IMR-90 (cell line): ENCODE results near the gene SOX5. TPM values are rescaled to one million over a fixed set of nuclear protein-coding genes. Genes with fewer than 3 reads are reported as not detected.

Experiments used
- ATAC-seq: fragments of 200-7000 bp; cut with Tn5 transposase; 2 replicates; pipeline ENCODE4 v1.9.1; 2020; ENCODE audit warnings: low read depth, mild to moderate bottlenecking, moderate library complexity
- BruUV-seq: library from RNA; stranded (reverse); fragments of 400-500 nt; replicated peaks from 2 replicates; lab custom pipeline; 2021; lab: Mats Ljungman, UMichigan
- CTCF ChIA-PET: fragments of 300-600 bp; formaldehyde crosslinking; extraction: SDS; loops from one replicate; lab custom pipeline; 2021; ENCODE audit warnings: antibody characterized with exemption; lab: Yijun Ruan, JAX
- POLR2A ChIA-PET: fragments of 300-600 bp; sonication (Branson Sonifier 250); formaldehyde crosslinking; loops from one replicate; lab custom pipeline; 2022; ENCODE audit warnings: antibody characterized with exemption; ENCODE audit not compliant: unreplicated experiment; lab: Charles Lee
- DNase-seq: peaks from one replicate; pipeline ENCODE4 v3.0.0; 2013
- H2AFZ ChIP-seq: replicated peaks from 2 replicates; pipeline ENCODE3; 2013; ENCODE audit warnings: low read length, mild to moderate bottlenecking; ENCODE audit not compliant: poor library complexity
- H2AK5ac ChIP-seq: 2 replicates; pipeline ENCODE4 v1.6.1; 2013; ENCODE audit warnings: low read depth, low read length, inconsistent platforms
- H2AK9ac ChIP-seq: replicated peaks from 2 replicates; pipeline ENCODE3; 2013; ENCODE audit warnings: mild to moderate bottlenecking, low read depth, low read length, moderate library complexity; ENCODE audit not compliant: poor library complexity
- H2BK120ac ChIP-seq: 2 replicates; pipeline ENCODE4 v1.6.1; 2013; ENCODE audit warnings: low read depth, low read length, inconsistent platforms
- H2BK15ac ChIP-seq: 3 replicates; pipeline ENCODE4 v1.6.1; 2013; ENCODE audit warnings: low read depth, low read length, inconsistent platforms
- H2BK20ac ChIP-seq: 2 replicates; pipeline ENCODE4 v1.6.1; 2013; ENCODE audit warnings: low read depth, mild to moderate bottlenecking, inconsistent platforms, low read length, moderate library complexity
- H2BK5ac ChIP-seq: 2 replicates; pipeline ENCODE4 v1.6.1; 2013; ENCODE audit warnings: mild to moderate bottlenecking, low read depth, low read length, inconsistent platforms; ENCODE audit not compliant: poor library complexity, severe bottlenecking
- H3K14ac ChIP-seq: replicated peaks from 2 replicates; pipeline ENCODE4 v1.6.1; 2013; ENCODE audit warnings: low read depth, low read length, inconsistent platforms
- H3K18ac ChIP-seq: 2 replicates; pipeline ENCODE4 v1.6.1; 2013; ENCODE audit warnings: low read depth, low read length, control low read depth
- H3K23ac ChIP-seq: 2 replicates; pipeline ENCODE4 v1.6.1; 2013; ENCODE audit warnings: low read depth, low read length, inconsistent platforms
- H3K27ac ChIP-seq: 2 replicates; pipeline ENCODE4 v1.5.1; 2013; ENCODE audit warnings: mild to moderate bottlenecking, control low read depth, low read length; ENCODE audit not compliant: insufficient read depth
- H3K27me3 ChIP-seq: 2 replicates; pipeline ENCODE4 v1.6.1; 2013; ENCODE audit warnings: low read length; ENCODE audit not compliant: control insufficient read depth, insufficient read depth
- H3K36me3 ChIP-seq: 2 replicates; pipeline ENCODE4 v1.6.1; 2013; ENCODE audit warnings: low read length, mixed read lengths; ENCODE audit not compliant: control insufficient read depth, insufficient read depth
- H3K4ac ChIP-seq: 2 replicates; pipeline ENCODE4 v1.6.1; 2013; ENCODE audit warnings: low read depth, low read length, inconsistent platforms
- H3K4me1 ChIP-seq: 2 replicates; pipeline ENCODE4 v1.6.1; 2013; ENCODE audit warnings: low read length, mixed read lengths; ENCODE audit not compliant: control insufficient read depth, insufficient read depth
- H3K4me2 ChIP-seq: 2 replicates; pipeline ENCODE4 v1.6.1; 2013; ENCODE audit warnings: low read depth, mild to moderate bottlenecking, control low read depth, low read length, moderate library complexity
- H3K4me3 ChIP-seq: 2 replicates; pipeline ENCODE4 v1.5.1; 2013; ENCODE audit warnings: low read depth, mild to moderate bottlenecking, control low read depth, low read length, moderate library complexity; ENCODE audit not compliant: insufficient read depth
- H3K56ac ChIP-seq: 2 replicates; pipeline ENCODE4 v1.6.1; 2013; ENCODE audit warnings: low read length, inconsistent platforms; ENCODE audit not compliant: insufficient read depth; ENCODE audit errors: extremely low read depth
- H3K79me1 ChIP-seq, 2 experiments: 2 replicates each; pipeline ENCODE4 v1.6.1; 2013; ENCODE audit warnings: low read length in 2 of 2, inconsistent platforms in 1 of 2, low read depth in 1 of 2
- H3K9ac ChIP-seq: 2 replicates; pipeline ENCODE4 v1.6.1; 2013; ENCODE audit warnings: low read depth, low read length, control low read depth
- H3K9me1 ChIP-seq: 2 replicates; pipeline ENCODE4 v1.6.1; 2013; ENCODE audit warnings: low read length, inconsistent platforms; ENCODE audit not compliant: insufficient read depth
- H3K9me3 ChIP-seq: 2 replicates; pipeline ENCODE4 v1.6.1; 2013; ENCODE audit warnings: low read length; ENCODE audit not compliant: control insufficient read depth, insufficient read depth
- H4K20me1 ChIP-seq: 2 replicates; pipeline ENCODE4 v1.6.1; 2013; ENCODE audit warnings: low read length, inconsistent platforms; ENCODE audit not compliant: insufficient read depth
- H4K5ac ChIP-seq: 2 replicates; pipeline ENCODE4 v1.6.1; 2013; ENCODE audit warnings: mild to moderate bottlenecking, low read depth, low read length, control low read depth
- H4K8ac ChIP-seq, 2 experiments: 2 replicates each; pipeline ENCODE4 v1.6.1; 2013; ENCODE audit warnings: low read depth in 2 of 2, low read length in 2 of 2, control low read depth in 1 of 2, inconsistent platforms in 1 of 2
- H4K91ac ChIP-seq: 2 replicates; pipeline ENCODE4 v1.6.1; 2013; ENCODE audit warnings: low read depth, low read length, inconsistent platforms; ENCODE audit not compliant: insufficient read depth
- BHLHE40 ChIP-seq: fragments of 150-350 bp; IDR thresholded peaks from 2 replicates; pipeline ENCODE4 v1.6.1; 2016; ENCODE audit warnings: mild to moderate bottlenecking, low read depth, low read length
- CEBPB ChIP-seq: IDR thresholded peaks from 2 replicates; pipeline ENCODE4 v1.6.1; 2012; ENCODE audit warnings: low read depth, low read length, improper control_type of control experiment
- CHD1 ChIP-seq: IDR thresholded peaks from 2 replicates; pipeline ENCODE4 v1.6.1; 2012; ENCODE audit warnings: low read depth, low read length, improper control_type of control experiment
- CTCF ChIP-seq: conservative IDR thresholded peaks from 2 replicates; pipeline ENCODE4 v1.5.1; 2012; ENCODE audit warnings: mild to moderate bottlenecking, low read depth, low read length, improper control_type of control experiment
- ELK1 ChIP-seq: fragments of 150-350 bp; IDR thresholded peaks from 2 replicates; pipeline ENCODE4 v1.6.1; 2016; ENCODE audit warnings: low read depth, mild to moderate bottlenecking, low read length, moderate library complexity, borderline replicate concordance
- FOS ChIP-seq: fragments of 150-350 bp; IDR thresholded peaks from 2 replicates; pipeline ENCODE4 v1.6.1; 2016; ENCODE audit warnings: low read depth, low read length
- MAFK ChIP-seq: IDR thresholded peaks from 2 replicates; pipeline ENCODE4 v1.6.1; 2012; ENCODE audit warnings: low read depth, low read length, improper control_type of control experiment
- MAZ ChIP-seq: IDR thresholded peaks from 2 replicates; pipeline ENCODE4 v1.6.1; 2012; ENCODE audit warnings: low read depth, mild to moderate bottlenecking, low read length, improper control_type of control experiment, moderate library complexity, borderline replicate concordance
- MXI1 ChIP-seq: IDR thresholded peaks from 2 replicates; pipeline ENCODE4 v1.6.1; 2012; ENCODE audit warnings: low read depth, mild to moderate bottlenecking, low read length, moderate library complexity, borderline replicate concordance
- NFE2L2 ChIP-seq: fragments of 150-350 bp; IDR thresholded peaks from 2 replicates; pipeline ENCODE4 v1.6.1; 2016; ENCODE audit warnings: low read depth, mild to moderate bottlenecking, low read length
- POLR2A ChIP-seq: IDR thresholded peaks from 2 replicates; pipeline ENCODE4 v1.6.1; 2012; ENCODE audit warnings: mild to moderate bottlenecking, low read depth, low read length
- RAD21 ChIP-seq: IDR thresholded peaks from 2 replicates; pipeline ENCODE4 v1.6.1; 2012; ENCODE audit warnings: low read length, improper control_type of control experiment
- RCOR1 ChIP-seq: IDR thresholded peaks from 2 replicates; pipeline ENCODE4 v1.6.1; 2012; ENCODE audit warnings: mild to moderate bottlenecking, low read length, improper control_type of control experiment; ENCODE audit not compliant: insufficient replicate concordance
- RFX5 ChIP-seq: IDR thresholded peaks from 2 replicates; pipeline ENCODE4 v1.8.0; 2012; ENCODE audit warnings: low read depth, mild to moderate bottlenecking, low read length, moderate library complexity
- SMC3 ChIP-seq: fragments of 150-350 bp; IDR thresholded peaks from 2 replicates; pipeline ENCODE4 v1.6.1; 2016; ENCODE audit warnings: low read depth, mild to moderate bottlenecking, antibody characterized with exemption, low read length, moderate library complexity
- USF2 ChIP-seq: fragments of 150-350 bp; IDR thresholded peaks from 2 replicates; pipeline ENCODE4 v1.6.1; 2017; ENCODE audit warnings: mild to moderate bottlenecking, antibody characterized with exemption, low read length, low read depth
- WGBS, 2 experiments: methylation state at CpG; one replicate each; pipeline versions ENCODE4 v1.1.5 to v1.1.7; 2013; ENCODE audit warnings: missing lambda C conversion rate in 2 of 2; ENCODE audit not compliant: insufficient read length in 1 of 2; ENCODE audit errors: extremely low coverage in 2 of 2; 5-methylcytosine and 5-hydroxymethylcytosine counted together
- dilution Hi-C: fragments of 300-500 bp; cut with HindIII; formaldehyde crosslinking; loops from one replicate; pipeline ENCODE4 v1.14.3; 2018; ENCODE audit warnings: low sequenced_read_pairs; ENCODE audit not compliant: unreplicated experiment
- in situ Hi-C: fragments of 300-500 bp; cut with MboI; formaldehyde crosslinking; loops from 3 replicates; pipeline ENCODE4 v1.14.3; 2019; ENCODE audit warnings: low sequenced_read_pairs, inconsistent platforms, mixed read lengths
- intact Hi-C: fragments of 100-400 bp; cut with micrococcal nuclease; formaldehyde crosslinking; loops from 2 replicates; pipeline ENCODE4 v1.10.0; 2022
- polyA plus RNA-seq, 3 experiments: library from polyadenylated mRNA; depleted of rRNA; stranded (reverse); fragments of >200 nt; gene quantifications; 2 replicates each; pipeline ENCODE4 v1.2.3, GENCODE V29; 2012; ENCODE audit warnings: low replicate concordance in 1 of 3
- total RNA-seq: library from RNA; depleted of rRNA; stranded (reverse); fragments of >200 nt; gene quantifications from 2 replicates; pipeline ENCODE4 v1.2.3, GENCODE V29; 2012

Gene SOX5
- total and polyA plus RNA-seq, 2 of the 4 experiments (the other 2 are of a cell fraction): 1.1 to 13.1 TPM

DNA sequence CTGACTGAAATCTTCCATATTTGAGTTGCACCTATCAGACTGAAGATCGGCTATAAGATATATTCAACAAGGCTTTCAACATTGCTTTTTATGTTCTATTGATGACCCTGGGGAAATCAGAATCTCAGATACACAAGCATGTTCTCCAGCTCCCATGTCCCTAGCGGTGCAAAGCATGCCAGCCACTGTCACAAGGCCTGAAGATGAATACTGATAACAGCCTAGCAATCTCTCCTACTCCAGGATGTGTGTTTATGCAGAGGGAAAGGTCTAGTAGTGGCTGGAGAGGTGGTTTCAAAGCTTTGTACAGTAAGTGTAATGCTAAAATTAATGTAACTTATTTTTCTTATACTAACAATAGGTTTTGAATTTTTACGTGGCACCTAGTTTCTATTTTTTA is 64.6 kb downstream of the SOX5 start:
- BruUV-seq: no TSS peak
- dilution Hi-C loops: no loop called here

More for the DNA sequence above, 64.6 kb downstream of the SOX5 start:
- H3K9me1 ChIP-seq: no peaks in the 10 kb centered on the region
- no peak overlapping the region for H2BK15ac ChIP-seq
- H3K9me3 ChIP-seq: no peaks in the 10 kb centered on the region
- no peak overlapping the region for H4K5ac ChIP-seq
- in situ Hi-C loops (no loop called here), intact Hi-C loops (no loop called here)
- ATAC-seq (no peak), DNase-seq (no peak)
- H3K9ac ChIP-seq: no peak overlapping the region
- no peak overlapping the region for H2AK5ac ChIP-seq
- H3K56ac ChIP-seq: no peak overlapping the region
- no peak overlapping the region for H3K4me3 ChIP-seq
- H2BK120ac ChIP-seq: no peak overlapping the region
- H3K36me3 ChIP-seq: no peaks in the 10 kb centered on the region
- no peak overlapping the region for H3K4me2 ChIP-seq
- WGBS, 2 experiments: no CpG with 5 or more reads among the region's 3 CpGs
- no peak overlapping the region for H2BK5ac ChIP-seq
- H4K20me1 ChIP-seq: no peaks in the 10 kb centered on the region
- no peak overlapping the region for H3K27ac ChIP-seq
- no peaks in the 10 kb centered on the region for H3K4me1 ChIP-seq
- no peak for TF ChIP-seq ELK1
- no peak for TF ChIP-seq RCOR1
- TF ChIP-seq USF2: no peak
- no peak for TF ChIP-seq CHD1
- TF ChIP-seq RAD21: no peak
- no peak for TF ChIP-seq BHLHE40
- TF ChIP-seq MAFK: no peak
- TF ChIP-seq POLR2A: no peak
- no peak for TF ChIP-seq CEBPB
- no peak for TF ChIP-seq MXI1
- TF ChIP-seq RFX5: no peak
- no peak for TF ChIP-seq NFE2L2
- no peak for TF ChIP-seq MAZ
- TF ChIP-seq SMC3: no peak
- no peak for TF ChIP-seq FOS
- no peak for TF ChIP-seq CTCF
- no peak overlapping the region for H3K23ac ChIP-seq
- no peak overlapping the region for H2AFZ ChIP-seq
- ChIA-PET CTCF (no interaction called here), POLR2A (interaction anchor here (0.8 kb wide), 1 partner anchor 28 kb away, joined by 3 read pairs; no protein-coding TSS in a partner anchor)
- no peaks in the 10 kb centered on the region for H3K79me1 ChIP-seq
- no peak overlapping the region for H3K4ac ChIP-seq
- H2BK20ac ChIP-seq: no peak overlapping the region
- no peaks in the 10 kb centered on the region for H3K27me3 ChIP-seq
- no peak overlapping the region for H3K14ac ChIP-seq
- no peak overlapping the region for H2AK9ac ChIP-seq
- no peak overlapping the region for H3K18ac ChIP-seq
- no peak overlapping the region for H4K8ac ChIP-seq
- no peak overlapping the region for H4K91ac ChIP-seq
